ENCODE measurements around the gene CPB2.

The CPB2 gene

GRCh38 chr13:46088821-46089562 is 15.8 kb downstream of the CPB2 start:
- H3K9me3 ChIP-seq (ENCODE audit: control insufficient read depth, low read length), result no peaks in the 10 kb centered on the region

GRCh38 chr13:46087481-46087880 is 17.4 kb downstream of the CPB2 start:
- no peak overlapping the region for H3K4me3 ChIP-seq (ENCODE audit: low read length)
- DNase-seq (ENCODE audit: low read depth), result no peak
- no peaks in the 10 kb centered on the region for H3K4me1 ChIP-seq (ENCODE audit: control insufficient read depth, insufficient read depth, low read length)
- H3K9ac ChIP-seq (ENCODE audit: low read length), result no peak overlapping the region
- no peaks in the 10 kb centered on the region for H3K9me3 ChIP-seq (ENCODE audit: control insufficient read depth, low read length)
- H3K36me3 ChIP-seq (ENCODE audit: control insufficient read depth, insufficient read depth, low read length, severe bottlenecking), result no peaks in the 10 kb centered on the region
- H3K27me3 ChIP-seq (replicated peaks; ENCODE audit: control insufficient read depth, insufficient read depth, low read length), result no peaks in the 10 kb centered on the region

More at GRCh38 chr13:46088821-46089562, 15.8 kb downstream of the CPB2 start:
- H3K4me1 ChIP-seq (ENCODE audit: control insufficient read depth, insufficient read depth, low read length), result no peaks in the 10 kb centered on the region
- no peak overlapping the region for H3K4me3 ChIP-seq (ENCODE audit: low read length)
- no peaks in the 10 kb centered on the region for H3K36me3 ChIP-seq (ENCODE audit: control insufficient read depth, insufficient read depth, low read length, severe bottlenecking)
- DNase-seq (ENCODE audit: low read depth), result no peak
- no peaks in the 10 kb centered on the region for H3K27me3 ChIP-seq (replicated peaks; ENCODE audit: control insufficient read depth, insufficient read depth, low read length)
- H3K9ac ChIP-seq (ENCODE audit: low read length), result no peak overlapping the region

GRCh38 chr13:46086985-46087384 is 17.8 kb downstream of the CPB2 start:
- no peaks in the 10 kb centered on the region for H3K9me3 ChIP-seq (ENCODE audit: control insufficient read depth, low read length)
- DNase-seq (ENCODE audit: low read depth), result no peak
- no peaks in the 10 kb centered on the region for H3K36me3 ChIP-seq (ENCODE audit: control insufficient read depth, insufficient read depth, low read length, severe bottlenecking)
- H3K9ac ChIP-seq (ENCODE audit: low read length), result no peak overlapping the region
- no peak overlapping the region for H3K4me3 ChIP-seq (ENCODE audit: low read length)
- no peaks in the 10 kb centered on the region for H3K27me3 ChIP-seq (replicated peaks; ENCODE audit: control insufficient read depth, insufficient read depth, low read length)
- H3K4me1 ChIP-seq (ENCODE audit: control insufficient read depth, insufficient read depth, low read length), result no peaks in the 10 kb centered on the region

- H3K9me3 ChIP-seq (ENCODE audit: control insufficient read depth, low read length), result no peaks in the 10 kb centered on the region
- H3K36me3 ChIP-seq (ENCODE audit: control insufficient read depth, insufficient read depth, low read length, severe bottlenecking), result no peaks in the 10 kb centered on the region
- no peak for DNase-seq (ENCODE audit: low read depth)
- no peak overlapping the region for H3K9ac ChIP-seq (ENCODE audit: low read length)
- no peaks in the 10 kb centered on the region for H3K4me1 ChIP-seq (ENCODE audit: control insufficient read depth, insufficient read depth, low read length)
- no peak overlapping the region for H3K4me3 ChIP-seq (ENCODE audit: low read length)
- H3K27me3 ChIP-seq (replicated peaks; ENCODE audit: control insufficient read depth, insufficient read depth, low read length), result no peaks in the 10 kb centered on the region
Observed at GRCh38 chr13:46086421-46086922, 18.4 kb downstream of the CPB2 start.

- DNase-seq (ENCODE audit: low read depth), result no peak
- no peak overlapping the region for H3K4me3 ChIP-seq (ENCODE audit: low read length)
- no peaks in the 10 kb centered on the region for H3K27me3 ChIP-seq (replicated peaks; ENCODE audit: control insufficient read depth, insufficient read depth, low read length)
- H3K9ac ChIP-seq (ENCODE audit: low read length), result no peak overlapping the region
- H3K4me1 ChIP-seq (ENCODE audit: control insufficient read depth, insufficient read depth, low read length), result no peaks in the 10 kb centered on the region
- H3K9me3 ChIP-seq (ENCODE audit: control insufficient read depth, low read length), result no peaks in the 10 kb centered on the region
- H3K36me3 ChIP-seq (ENCODE audit: control insufficient read depth, insufficient read depth, low read length, severe bottlenecking), result no peaks in the 10 kb centered on the region
Observed at GRCh38 chr13:46085737-46086136, 19.1 kb downstream of the CPB2 start.

GRCh38 chr13:46082324-46082723 is 22.5 kb downstream of the CPB2 start:
- no peak overlapping the region for H3K4me3 ChIP-seq (ENCODE audit: low read length)
- H3K36me3 ChIP-seq (ENCODE audit: control insufficient read depth, insufficient read depth, low read length, severe bottlenecking), result no peaks in the 10 kb centered on the region
- no peaks in the 10 kb centered on the region for H3K27me3 ChIP-seq (replicated peaks; ENCODE audit: control insufficient read depth, insufficient read depth, low read length)
- H3K9me3 ChIP-seq (ENCODE audit: control insufficient read depth, low read length), result no peaks in the 10 kb centered on the region
- no peak overlapping the region for H3K9ac ChIP-seq (ENCODE audit: low read length)
- DNase-seq (ENCODE audit: low read depth), result no peak
- H3K4me1 ChIP-seq (ENCODE audit: control insufficient read depth, insufficient read depth, low read length), result no peaks in the 10 kb centered on the region

- Histone ChIP-seq H3K9ac (ENCODE audit: low read length) (no peak overlapping the region), H3K36me3 (ENCODE audit: control insufficient read depth, insufficient read depth, low read length, severe bottlenecking) (no peaks in the 10 kb centered on the region), H3K4me3 (ENCODE audit: low read length) (no peak overlapping the region), H3K9me3 (ENCODE audit: control insufficient read depth, low read length) (no peaks in the 10 kb centered on the region), H3K4me1 (ENCODE audit: control insufficient read depth, insufficient read depth, low read length) (no peaks in the 10 kb centered on the region), H3K27me3 (replicated peaks; ENCODE audit: control insufficient read depth, insufficient read depth, low read length) (no peaks in the 10 kb centered on the region)
- DNase-seq (ENCODE audit: low read depth), result no peak
Observed at GRCh38 chr13:46079770-46080169, 25.1 kb downstream of the CPB2 start.

GRCh38 chr13:46077265-46077664 is 27.6 kb downstream of the CPB2 start:
- no peak overlapping the region for H3K9ac ChIP-seq (ENCODE audit: low read length)
- H3K4me1 ChIP-seq (ENCODE audit: control insufficient read depth, insufficient read depth, low read length), result no peaks in the 10 kb centered on the region
- H3K9me3 ChIP-seq (ENCODE audit: control insufficient read depth, low read length), result no peaks in the 10 kb centered on the region
- no peaks in the 10 kb centered on the region for H3K36me3 ChIP-seq (ENCODE audit: control insufficient read depth, insufficient read depth, low read length, severe bottlenecking)
- no peaks in the 10 kb centered on the region for H3K27me3 ChIP-seq (replicated peaks; ENCODE audit: control insufficient read depth, insufficient read depth, low read length)
- no peak for DNase-seq (ENCODE audit: low read depth)
- H3K4me3 ChIP-seq (ENCODE audit: low read length), result no peak overlapping the region

GRCh38 chr13:46076827-46077226 is 28.0 kb downstream of the CPB2 start:
- H3K4me1 ChIP-seq (ENCODE audit: control insufficient read depth, insufficient read depth, low read length), result no peaks in the 10 kb centered on the region
- no peak for DNase-seq (ENCODE audit: low read depth)
- H3K27me3 ChIP-seq (replicated peaks; ENCODE audit: control insufficient read depth, insufficient read depth, low read length), result no peaks in the 10 kb centered on the region
- no peaks in the 10 kb centered on the region for H3K9me3 ChIP-seq (ENCODE audit: control insufficient read depth, low read length)
- no peak overlapping the region for H3K4me3 ChIP-seq (ENCODE audit: low read length)
- H3K9ac ChIP-seq (ENCODE audit: low read length), result no peak overlapping the region
- no peaks in the 10 kb centered on the region for H3K36me3 ChIP-seq (ENCODE audit: control insufficient read depth, insufficient read depth, low read length, severe bottlenecking)

- H3K4me1 ChIP-seq (ENCODE audit: control insufficient read depth, insufficient read depth, low read length), result no peaks in the 10 kb centered on the region
- DNase-seq (ENCODE audit: low read depth), result no peak
- H3K36me3 ChIP-seq (ENCODE audit: control insufficient read depth, insufficient read depth, low read length, severe bottlenecking), result no peaks in the 10 kb centered on the region
- H3K9ac ChIP-seq (ENCODE audit: low read length), result no peak overlapping the region
- H3K27me3 ChIP-seq (replicated peaks; ENCODE audit: control insufficient read depth, insufficient read depth, low read length), result no peaks in the 10 kb centered on the region
- no peaks in the 10 kb centered on the region for H3K9me3 ChIP-seq (ENCODE audit: control insufficient read depth, low read length)
- H3K4me3 ChIP-seq (ENCODE audit: low read length), result no peak overlapping the region
Observed at GRCh38 chr13:46075811-46076210, 29.0 kb downstream of the CPB2 start.

GRCh38 chr13:46071590-46072249 is 33.1 kb downstream of the CPB2 start:
- H3K9me3 ChIP-seq (ENCODE audit: control insufficient read depth, low read length), result no peaks in the 10 kb centered on the region
- no peaks in the 10 kb centered on the region for H3K27me3 ChIP-seq (replicated peaks; ENCODE audit: control insufficient read depth, insufficient read depth, low read length)
- DNase-seq (ENCODE audit: low read depth), result no peak
- H3K4me3 ChIP-seq (ENCODE audit: low read length), result no peak overlapping the region
- H3K36me3 ChIP-seq (ENCODE audit: control insufficient read depth, insufficient read depth, low read length, severe bottlenecking), result no peaks in the 10 kb centered on the region
- H3K4me1 ChIP-seq (ENCODE audit: control insufficient read depth, insufficient read depth, low read length), result no peaks in the 10 kb centered on the region
- no peak overlapping the region for H3K9ac ChIP-seq (ENCODE audit: low read length)

Measured in adipocyte (in vitro differentiated cells).